Measurements from ENCODE around the gene CFAP73.

DNA sequence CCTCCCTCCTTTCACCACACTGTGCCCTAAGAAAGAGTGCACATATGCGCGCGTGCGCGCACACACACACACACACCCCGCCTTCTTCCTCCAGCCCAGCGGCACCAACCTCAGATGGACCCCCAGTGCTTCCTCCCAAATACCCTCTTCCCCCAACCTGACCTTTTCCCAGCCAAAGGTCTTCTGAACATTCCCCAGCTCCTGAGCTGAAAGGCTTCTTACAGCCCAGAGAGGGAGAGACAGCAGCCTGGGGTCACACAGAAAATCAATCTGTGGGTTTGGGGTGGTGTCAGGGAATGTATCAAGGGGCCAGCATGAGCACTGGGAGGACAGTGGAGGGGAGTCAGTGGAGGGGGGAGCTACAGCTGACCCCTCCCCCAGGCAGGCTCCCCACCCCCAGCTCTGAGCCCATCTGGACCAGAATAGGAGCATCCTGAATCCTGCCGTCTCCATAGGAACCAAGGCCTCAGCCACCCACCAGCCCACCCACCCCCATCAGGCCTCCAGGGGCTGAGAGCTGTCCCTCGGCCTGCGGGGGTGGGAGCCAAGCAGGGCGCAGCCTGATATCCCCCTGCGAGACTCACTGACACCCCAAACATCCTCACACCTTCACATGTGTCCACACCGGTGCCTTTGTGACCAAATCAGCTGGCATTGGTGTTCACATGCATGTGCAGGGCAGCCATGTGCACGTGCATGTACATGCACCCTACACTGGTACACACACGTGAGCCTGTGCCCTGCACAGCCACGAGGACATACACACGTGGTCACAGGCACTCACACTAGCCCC, 19.7 kb upstream of the CFAP73 start:
- TF ChIP-seq CTCF (conservative IDR thresholded peaks at IDR 0.05) (no peak), ZFX (IDR thresholded peaks at IDR 0.05) (no peak)
